ENCODE data around the gene RAPGEF6.
A peak's percentile ranks its signal among the peaks of the same experiment; 100 is the strongest.

The RAPGEF6 gene

GRCh38 chr5:131460867-131461572 lies 174.0 kb downstream of the RAPGEF6 start:
- DNase-seq (ENCODE audit: low read depth): peak; percentile 45
- no peak for TF ChIP-seq CTCF (conservative IDR thresholded peaks at IDR 0.05; ENCODE audit: low read depth, low read length)
- no peak overlapping the region for H3K4me3 ChIP-seq (ENCODE audit: low read depth, low read length)

- no peak for DNase-seq (ENCODE audit: low read depth)
- no peak overlapping the region for H3K4me3 ChIP-seq (ENCODE audit: low read depth, low read length)
- no peak for TF ChIP-seq CTCF (conservative IDR thresholded peaks at IDR 0.05; ENCODE audit: low read depth, low read length)
Measured at GRCh38 chr5:131460133-131460532, 174.9 kb downstream of the RAPGEF6 start.

GRCh38 chr5:131459216-131459615 lies 175.8 kb downstream of the RAPGEF6 start:
- no peak for TF ChIP-seq CTCF (conservative IDR thresholded peaks at IDR 0.05; ENCODE audit: low read depth, low read length)
- H3K4me3 ChIP-seq (ENCODE audit: low read depth, low read length): no peak overlapping the region
- DNase-seq (ENCODE audit: low read depth): no peak

- no peak for TF ChIP-seq CTCF (conservative IDR thresholded peaks at IDR 0.05; ENCODE audit: low read depth, low read length)
- no peak overlapping the region for H3K4me3 ChIP-seq (ENCODE audit: low read depth, low read length)
- no peak for DNase-seq (ENCODE audit: low read depth)
Measured at GRCh38 chr5:131457193-131457592, 177.8 kb downstream of the RAPGEF6 start.

- TF ChIP-seq CTCF (conservative IDR thresholded peaks at IDR 0.05; ENCODE audit: low read depth, low read length): no peak
- DNase-seq (ENCODE audit: low read depth): no peak
- no peak overlapping the region for H3K4me3 ChIP-seq (ENCODE audit: low read depth, low read length)
Measured at GRCh38 chr5:131450941-131451340, 184.1 kb downstream of the RAPGEF6 start.

GRCh38 chr5:131441184-131441583 lies 193.8 kb downstream of the RAPGEF6 start:
- DNase-seq (ENCODE audit: low read depth): no peak
- no peak overlapping the region for H3K4me3 ChIP-seq (ENCODE audit: low read depth, low read length)
- TF ChIP-seq CTCF (conservative IDR thresholded peaks at IDR 0.05; ENCODE audit: low read depth, low read length): no peak

GRCh38 chr5:131436081-131436480 lies 198.9 kb downstream of the RAPGEF6 start:
- no peak overlapping the region for H3K4me3 ChIP-seq (ENCODE audit: low read depth, low read length)
- no peak for TF ChIP-seq CTCF (conservative IDR thresholded peaks at IDR 0.05; ENCODE audit: low read depth, low read length)
- DNase-seq (ENCODE audit: low read depth): no peak
